ENCODE results near the gene RAD51B. TPM values are rescaled to one million over a fixed set of nuclear protein-coding genes. Genes with fewer than 3 reads are reported as not detected.

Gene RAD51B
- total RNA-seq, 1 experiment from 2014 or later: 23.3 TPM

- H3K4me3 ChIP-seq (ENCODE audit: low read depth, low read length, poor library complexity, severe bottlenecking): no peak overlapping the region
- no peaks in the 10 kb centered on the region for H3K27me3 ChIP-seq (replicated peaks; ENCODE audit: insufficient read depth, low read depth, low read length, poor library complexity)
- H3K27ac ChIP-seq (ENCODE audit: low read depth, low read length, poor library complexity, severe bottlenecking): no peak overlapping the region
- no TSS peak for BruUV-seq (replicated peaks)
- intact Hi-C loops (cut with micrococcal nuclease; ENCODE audit: unreplicated experiment): no loop called here
- no peak for DNase-seq (ENCODE audit: low spot score)
- H3K4me1 ChIP-seq (ENCODE audit: insufficient read depth, low read length, poor library complexity, severe bottlenecking): peaks cover 8% of the 10 kb centered on the region
- POLR2A ChIA-PET (ENCODE audit: low non-redundant PET): no interaction called here
- TF ChIP-seq EZH2 (IDR thresholded peaks at IDR 0.05; ENCODE audit: borderline replicate concordance, low read depth, low read length, poor library complexity, severe bottlenecking) (no peak), CTCF (conservative IDR thresholded peaks at IDR 0.05; ENCODE audit: low read depth, low read length) (no peak)
- CTCF ChIA-PET: no interaction called here
- no peaks in the 10 kb centered on the region for H3K36me3 ChIP-seq (ENCODE audit: insufficient read depth, low read length, poor library complexity, severe bottlenecking)
- no peaks in the 10 kb centered on the region for H3K9me3 ChIP-seq (ENCODE audit: low read depth, low read length, poor library complexity, severe bottlenecking)
Observed at GRCh38 chr14:68390741-68391140, 571.2 kb downstream of the RAD51B start.

- TF ChIP-seq EZH2 (IDR thresholded peaks at IDR 0.05; ENCODE audit: borderline replicate concordance, low read depth, low read length, poor library complexity, severe bottlenecking) (no peak), CTCF (conservative IDR thresholded peaks at IDR 0.05; ENCODE audit: low read depth, low read length) (no peak)
- H3K4me3 ChIP-seq (ENCODE audit: low read depth, low read length, poor library complexity, severe bottlenecking): no peak overlapping the region
- ChIA-PET CTCF (no interaction called here), POLR2A (ENCODE audit: low non-redundant PET) (no interaction called here)
- DNase-seq (ENCODE audit: low spot score): no peak
- no TSS peak for BruUV-seq (replicated peaks)
- H3K9me3 ChIP-seq (ENCODE audit: low read depth, low read length, poor library complexity, severe bottlenecking): no peaks in the 10 kb centered on the region
- no peaks in the 10 kb centered on the region for H3K36me3 ChIP-seq (ENCODE audit: insufficient read depth, low read length, poor library complexity, severe bottlenecking)
- no peak overlapping the region for H3K27ac ChIP-seq (ENCODE audit: low read depth, low read length, poor library complexity, severe bottlenecking)
- H3K27me3 ChIP-seq (replicated peaks; ENCODE audit: insufficient read depth, low read depth, low read length, poor library complexity): no peaks in the 10 kb centered on the region
- intact Hi-C loops (cut with micrococcal nuclease; ENCODE audit: unreplicated experiment): no loop called here
- peaks cover 8% of the 10 kb centered on the region for H3K4me1 ChIP-seq (ENCODE audit: insufficient read depth, low read length, poor library complexity, severe bottlenecking)
Observed at GRCh38 chr14:68391311-68392014, 571.9 kb downstream of the RAD51B start.

GRCh38 chr14:68392393-68393141 is 573.0 kb downstream of the RAD51B start:
- H3K9me3 ChIP-seq (ENCODE audit: low read depth, low read length, poor library complexity, severe bottlenecking): no peaks in the 10 kb centered on the region
- ChIA-PET POLR2A (ENCODE audit: low non-redundant PET) (no interaction called here), CTCF (no interaction called here)
- no peaks in the 10 kb centered on the region for H3K36me3 ChIP-seq (ENCODE audit: insufficient read depth, low read length, poor library complexity, severe bottlenecking)
- H3K27me3 ChIP-seq (replicated peaks; ENCODE audit: insufficient read depth, low read depth, low read length, poor library complexity): no peaks in the 10 kb centered on the region
- no peak overlapping the region for H3K27ac ChIP-seq (ENCODE audit: low read depth, low read length, poor library complexity, severe bottlenecking)
- BruUV-seq (replicated peaks): no TSS peak
- peaks cover 3% of the 10 kb centered on the region for H3K4me1 ChIP-seq (ENCODE audit: insufficient read depth, low read length, poor library complexity, severe bottlenecking)
- no peak for DNase-seq (ENCODE audit: low spot score)
- intact Hi-C loops (cut with micrococcal nuclease; ENCODE audit: unreplicated experiment): no loop called here
- TF ChIP-seq EZH2 (IDR thresholded peaks at IDR 0.05; ENCODE audit: borderline replicate concordance, low read depth, low read length, poor library complexity, severe bottlenecking) (no peak), CTCF (conservative IDR thresholded peaks at IDR 0.05; ENCODE audit: low read depth, low read length) (no peak)
- no peak overlapping the region for H3K4me3 ChIP-seq (ENCODE audit: low read depth, low read length, poor library complexity, severe bottlenecking)

Measured in A673 (cell line).